ENCODE data around the gene SCYGR3. TPM values are rescaled to one million over a fixed set of nuclear protein-coding genes. Genes with fewer than 3 reads are reported as not detected.

Gene SCYGR3
- total and polyA plus RNA-seq, 4 donors, result not detected

- no peak overlapping the region for H3K4me3 ChIP-seq (ENCODE audit: low read depth in 1 of 3, low read length in 3 of 3)
- TF ChIP-seq REST (IDR thresholded peaks at IDR 0.05) (no peak), HNF4A (conservative IDR thresholded peaks at IDR 0.05) (no peak), GABPA (IDR thresholded peaks at IDR 0.05 in 1 of 2, conservative IDR thresholded peaks at IDR 0.05 in 1 of 2) (no peak), RAD21 (IDR thresholded peaks at IDR 0.05) (no peak), CTCF (IDR thresholded peaks at IDR 0.05; ENCODE audit: low read depth, low read length, missing input control) (no peak), SP1 (IDR thresholded peaks at IDR 0.05) (no peak), HNF4G (IDR thresholded peaks at IDR 0.05) (no peak), FOXA1 (IDR thresholded peaks at IDR 0.05) (no peak), TAF1 (conservative IDR thresholded peaks at IDR 0.05) (no peak), EGR1 (IDR thresholded peaks at IDR 0.05; ENCODE audit: low read depth in 2 of 2) (no peak), RXRA (IDR thresholded peaks at IDR 0.05) (no peak)
- TF ChIP-seq, protein P1, sequence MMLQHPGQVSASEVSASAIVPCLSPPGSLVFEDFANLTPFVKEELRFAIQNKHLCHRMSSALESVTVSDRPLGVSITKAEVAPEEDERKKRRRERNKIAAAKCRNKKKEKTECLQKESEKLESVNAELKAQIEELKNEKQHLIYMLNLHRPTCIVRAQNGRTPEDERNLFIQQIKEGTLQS (IDR thresholded peaks at IDR 0.05), result no peak
- WGBS, result 81% methylated on average over 5 of the region's 5 CpGs
Observed at GRCh38 chr2:227643990-227644551, 29.4 kb upstream of the SCYGR3 start.

DNA sequence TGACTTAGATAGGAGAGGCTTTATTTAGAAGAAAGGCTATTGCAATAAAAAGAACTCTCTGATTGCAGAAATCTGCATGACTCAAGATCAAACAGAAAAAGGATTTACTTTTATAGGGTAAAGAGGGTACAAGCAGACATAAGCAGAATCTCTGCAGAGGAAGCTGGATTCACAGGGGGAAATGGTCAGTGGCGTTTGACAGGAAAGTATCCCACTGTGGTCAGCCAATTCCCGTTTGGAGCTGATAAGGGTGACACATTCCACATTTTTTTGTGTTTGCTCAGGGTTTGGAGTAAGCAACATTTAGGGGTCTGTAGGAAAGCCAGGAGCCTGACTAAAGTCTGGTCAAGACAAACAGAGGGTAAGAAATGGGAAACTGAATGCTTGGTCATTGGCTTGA lies 28.0 kb upstream of the SCYGR3 start:
- H3K27ac ChIP-seq (ENCODE audit: low read depth in 1 of 2, low read length in 2 of 2), result no peak overlapping the region
- H3K27me3 ChIP-seq (ENCODE audit: control insufficient read depth in 4 of 4, insufficient read depth in 4 of 4, low read length in 3 of 4), result no peaks in the 10 kb centered on the region
- H3K9me3 ChIP-seq (ENCODE audit: control insufficient read depth in 4 of 4, low read length in 3 of 4), result no peaks in the 10 kb centered on the region
- TF ChIP-seq RXRA (IDR thresholded peaks at IDR 0.05) (no peak), EGR1 (IDR thresholded peaks at IDR 0.05; ENCODE audit: low read depth in 2 of 2) (no peak), NR2F2 (IDR thresholded peaks at IDR 0.05) (no peak), FOXA2 (IDR thresholded peaks at IDR 0.05) (no peak), YY1 (IDR thresholded peaks at IDR 0.05) (no peak), CTCF (IDR thresholded peaks at IDR 0.05; ENCODE audit: low read depth, low read length, missing input control) (no peak), REST (IDR thresholded peaks at IDR 0.05) (no peak), JUND (IDR thresholded peaks at IDR 0.05) (no peak)
- TF ChIP-seq, protein P2, sequence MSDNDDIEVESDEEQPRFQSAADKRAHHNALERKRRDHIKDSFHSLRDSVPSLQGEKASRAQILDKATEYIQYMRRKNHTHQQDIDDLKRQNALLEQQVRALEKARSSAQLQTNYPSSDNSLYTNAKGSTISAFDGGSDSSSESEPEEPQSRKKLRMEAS (IDR thresholded peaks at IDR 0.05), result no peak
- H3K4me3 ChIP-seq (ENCODE audit: low read depth in 1 of 3, low read length in 3 of 3), result no peak overlapping the region
- DNase-seq (ENCODE audit: low spot score), result no peak
- H3K36me3 ChIP-seq (ENCODE audit: control insufficient read depth in 4 of 4, insufficient read depth in 3 of 4, low read depth in 1 of 4, low read length in 3 of 4), result no peaks in the 10 kb centered on the region
- H3K9ac ChIP-seq (ENCODE audit: low read depth in 1 of 2, low read length in 2 of 2), result no peak overlapping the region
- WGBS, result 35% methylated on average over 2 of the region's 2 CpGs
- H3K4me1 ChIP-seq (ENCODE audit: control insufficient read depth in 4 of 4, insufficient read depth in 4 of 4, low read length in 3 of 4), result no peaks in the 10 kb centered on the region

More at GRCh38 chr2:227643990-227644551, 29.4 kb upstream of the SCYGR3 start:
- H3K9ac ChIP-seq (ENCODE audit: low read depth in 1 of 2, low read length in 2 of 2), result no peak overlapping the region
- H3K27ac ChIP-seq (ENCODE audit: low read depth in 1 of 2, low read length in 2 of 2), result no peak overlapping the region
- no peaks in the 10 kb centered on the region for H3K9me3 ChIP-seq (ENCODE audit: control insufficient read depth in 4 of 4, low read length in 3 of 4)
- H3K36me3 ChIP-seq (ENCODE audit: control insufficient read depth in 4 of 4, insufficient read depth in 3 of 4, low read depth in 1 of 4, low read length in 3 of 4), result no peaks in the 10 kb centered on the region
- no peaks in the 10 kb centered on the region for H3K27me3 ChIP-seq (ENCODE audit: control insufficient read depth in 4 of 4, insufficient read depth in 4 of 4, low read length in 3 of 4)
- H3K4me1 ChIP-seq (ENCODE audit: control insufficient read depth in 4 of 4, insufficient read depth in 4 of 4, low read length in 3 of 4), result no peaks in the 10 kb centered on the region
- no peak for DNase-seq (ENCODE audit: low spot score)
